NCI-H526 (cell line): ENCODE measurements around the gene SCLT1.
"Not testable (repeated sequence)": the region's sequence is repeated elsewhere in the genome, so short reads cannot be mapped to it uniquely, and the experiment has no call there.

Experiments used
- DNase-seq, 2 experiments: peaks; one replicate each; lab custom pipeline; 2025; lab: John Stamatoyannopoulos, UW

The SCLT1 gene

GRCh38 chr4:129069537-129069936 lies 23.8 kb downstream of the SCLT1 start:
- DNase-seq, result not testable (repeated sequence)

GRCh38 chr4:129064717-129065116 lies 28.6 kb downstream of the SCLT1 start:
- DNase-seq, result no peak

GRCh38 chr4:129063640-129064039 lies 29.7 kb downstream of the SCLT1 start:
- DNase-seq, result no peak

- no peak for DNase-seq
These were observed 30.8 kb downstream of the SCLT1 start for GRCh38 chr4:129062580-129062979.

- no peak for DNase-seq
These were observed 34.3 kb downstream of the SCLT1 start for GRCh38 chr4:129059028-129059427.

- no peak for DNase-seq
These were observed 47.0 kb downstream of the SCLT1 start for GRCh38 chr4:129046055-129046959.

GRCh38 chr4:129043523-129043922 lies 49.8 kb downstream of the SCLT1 start:
- no peak for DNase-seq

GRCh38 chr4:129040471-129040870 lies 52.9 kb downstream of the SCLT1 start:
- no peak for DNase-seq

GRCh38 chr4:129037093-129037492 lies 56.2 kb downstream of the SCLT1 start:
- DNase-seq, result no peak

- no peak for DNase-seq
These were observed 78.5 kb downstream of the SCLT1 start for GRCh38 chr4:129014566-129015509.

- DNase-seq, result no peak
These were observed 85.2 kb downstream of the SCLT1 start for GRCh38 chr4:129008096-129008495.

GRCh38 chr4:128986908-128987307 lies 106.4 kb downstream of the SCLT1 start:
- no peak for DNase-seq

GRCh38 chr4:128986019-128986418 lies 107.3 kb downstream of the SCLT1 start:
- DNase-seq, result no peak

GRCh38 chr4:128983771-128984485 lies 109.4 kb downstream of the SCLT1 start:
- no peak for DNase-seq

- no peak for DNase-seq
These were observed 112.0 kb downstream of the SCLT1 start for GRCh38 chr4:128981377-128981776.

GRCh38 chr4:128980816-128981326 lies 112.5 kb downstream of the SCLT1 start:
- DNase-seq, result no peak

GRCh38 chr4:128979934-128980333 lies 113.4 kb downstream of the SCLT1 start:
- DNase-seq, result no peak

- DNase-seq, result no peak
These were observed 114.4 kb downstream of the SCLT1 start for GRCh38 chr4:128978985-128979384.

GRCh38 chr4:128974136-128974581 lies 119.2 kb downstream of the SCLT1 start:
- DNase-seq, result no peak

- no peak for DNase-seq
These were observed 120.0 kb downstream of the SCLT1 start for GRCh38 chr4:128973384-128973783.

- no peak for DNase-seq
These were observed 131.9 kb downstream of the SCLT1 start for GRCh38 chr4:128961405-128961804.

- no peak for DNase-seq
These were observed 135.1 kb downstream of the SCLT1 start for GRCh38 chr4:128958194-128958593.
